GM04503 (cell line): ENCODE data around the gene POU3F3.

Experiments
- DNase-seq: peaks from one replicate; pipeline ENCODE4 v3.0.0-alpha.2; 2012; ENCODE audit warnings: low read depth

POU3F3 gene

DNA sequence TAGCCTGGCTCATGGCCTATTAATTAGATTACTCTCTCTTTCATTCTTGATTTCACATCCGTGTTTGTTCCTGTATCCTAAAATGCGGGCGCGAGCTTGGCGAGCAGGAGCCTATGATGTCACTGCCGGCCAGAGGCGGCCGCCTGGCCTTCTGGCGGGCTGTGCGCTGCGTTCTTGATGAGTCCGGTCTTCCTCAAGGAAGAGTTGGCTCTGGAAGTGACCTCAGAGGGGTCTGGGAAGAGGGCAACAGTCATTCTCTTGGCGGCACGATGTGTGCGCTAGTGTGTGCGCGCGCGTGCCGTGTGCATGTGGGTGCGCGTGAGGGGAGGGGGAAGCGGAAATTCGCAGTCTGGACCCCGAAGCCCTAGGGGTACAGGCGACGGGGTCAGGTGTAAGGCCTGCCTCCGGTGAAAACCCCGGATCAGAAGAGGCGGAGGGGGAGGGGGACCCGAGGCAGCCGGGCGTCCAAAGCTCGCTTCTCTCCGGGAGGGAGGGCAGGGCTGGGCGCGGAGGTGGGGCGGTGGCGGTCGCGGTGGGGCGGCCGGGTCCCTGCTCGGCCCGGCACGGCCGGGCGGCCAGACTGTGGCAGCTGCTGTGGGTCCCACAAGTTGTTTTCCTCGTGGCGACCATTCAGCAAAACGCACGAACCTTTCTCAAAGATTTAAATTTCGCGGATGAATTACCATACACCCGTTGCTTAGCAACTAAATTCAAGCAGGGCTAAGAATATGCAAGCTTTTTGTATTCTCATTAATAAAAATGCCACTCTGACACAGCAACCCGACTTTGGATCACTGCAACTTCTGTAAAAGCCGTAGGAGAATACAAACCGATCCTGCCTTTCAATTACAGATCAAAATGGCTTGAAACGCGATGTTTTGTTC lies 8.4 kb downstream of the POU3F3 start:
- DNase-seq, result no peak

DNA sequence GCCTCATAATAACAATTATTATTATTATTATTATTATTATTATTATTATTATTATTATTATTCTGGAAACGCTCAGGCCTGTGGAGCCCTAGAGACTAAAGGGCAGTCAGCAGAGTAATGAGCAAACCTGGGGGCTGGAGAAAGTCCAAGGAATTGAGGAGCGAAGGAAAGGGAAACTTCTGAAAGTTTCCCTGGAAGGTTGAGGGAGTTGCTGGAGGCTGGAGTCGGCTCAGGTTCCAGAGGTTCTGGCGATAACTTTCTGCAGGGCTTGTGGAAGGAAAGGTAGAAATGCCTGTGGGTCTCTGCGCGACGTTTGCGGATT lies 9.2 kb downstream of the POU3F3 start:
- no peak for DNase-seq

- no peak for DNase-seq
These were observed 9.8 kb downstream of the POU3F3 start for GRCh38 chr2:104863468-104864279.

GRCh38 chr2:104864280-104865095 lies 10.6 kb downstream of the POU3F3 start:
- DNase-seq, result no peak

DNA sequence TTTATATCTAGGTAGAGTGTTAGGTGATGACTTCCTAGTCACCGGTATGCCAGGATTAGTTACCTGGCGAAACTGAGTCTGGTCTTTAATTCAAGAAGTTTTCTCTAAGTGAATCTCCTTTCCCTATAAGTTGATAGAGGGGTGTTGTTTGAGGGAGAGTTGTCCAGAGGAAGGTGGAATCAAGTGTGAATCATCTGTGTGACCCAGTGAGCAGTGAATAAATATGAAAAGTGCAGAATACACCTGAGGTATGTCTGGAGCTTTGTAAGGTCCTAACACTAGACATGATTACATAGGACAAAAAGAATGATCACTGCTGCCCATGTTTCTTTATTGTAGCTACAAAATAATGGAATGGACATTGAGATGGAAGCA lies 11.2 kb downstream of the POU3F3 start:
- no peak for DNase-seq

DNA sequence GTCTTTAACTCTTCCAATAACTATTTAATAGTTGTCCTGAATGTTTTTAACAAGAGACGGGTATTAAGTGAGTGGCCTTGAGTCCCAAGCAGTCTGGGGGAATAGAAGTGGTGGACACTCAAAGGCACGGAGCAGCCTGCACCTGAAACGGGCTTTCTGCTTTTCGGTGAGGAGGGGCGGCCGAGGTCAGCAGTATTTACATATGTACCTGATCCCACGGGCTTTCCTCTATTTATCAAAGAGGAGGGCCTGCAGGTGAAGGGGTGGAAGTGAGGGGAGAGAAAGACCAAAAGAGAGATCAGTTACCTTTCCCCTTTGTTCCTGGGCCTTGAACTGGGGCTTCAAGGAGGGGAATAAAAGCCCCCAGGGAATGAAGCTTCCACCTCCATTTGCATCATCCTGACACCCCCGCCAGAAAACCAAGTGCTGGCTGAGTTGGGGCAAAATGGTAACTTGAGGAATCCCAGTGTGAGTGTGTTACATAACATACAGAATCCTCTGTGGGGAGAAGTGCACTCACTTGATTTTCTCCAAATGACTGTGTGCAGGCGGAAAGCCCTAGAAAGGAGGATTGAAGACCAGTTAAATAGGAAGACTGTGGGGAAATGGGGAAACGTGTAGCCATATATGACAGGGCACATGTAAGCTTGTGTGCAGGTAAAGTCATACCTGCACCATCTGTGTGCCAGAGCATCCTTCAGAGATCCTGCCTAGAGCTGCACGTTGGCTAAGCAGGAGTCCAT lies 12.4 kb downstream of the POU3F3 start:
- DNase-seq, result no peak

- no peak for DNase-seq
These were observed 13.2 kb downstream of the POU3F3 start for GRCh38 chr2:104866883-104867812.

DNA sequence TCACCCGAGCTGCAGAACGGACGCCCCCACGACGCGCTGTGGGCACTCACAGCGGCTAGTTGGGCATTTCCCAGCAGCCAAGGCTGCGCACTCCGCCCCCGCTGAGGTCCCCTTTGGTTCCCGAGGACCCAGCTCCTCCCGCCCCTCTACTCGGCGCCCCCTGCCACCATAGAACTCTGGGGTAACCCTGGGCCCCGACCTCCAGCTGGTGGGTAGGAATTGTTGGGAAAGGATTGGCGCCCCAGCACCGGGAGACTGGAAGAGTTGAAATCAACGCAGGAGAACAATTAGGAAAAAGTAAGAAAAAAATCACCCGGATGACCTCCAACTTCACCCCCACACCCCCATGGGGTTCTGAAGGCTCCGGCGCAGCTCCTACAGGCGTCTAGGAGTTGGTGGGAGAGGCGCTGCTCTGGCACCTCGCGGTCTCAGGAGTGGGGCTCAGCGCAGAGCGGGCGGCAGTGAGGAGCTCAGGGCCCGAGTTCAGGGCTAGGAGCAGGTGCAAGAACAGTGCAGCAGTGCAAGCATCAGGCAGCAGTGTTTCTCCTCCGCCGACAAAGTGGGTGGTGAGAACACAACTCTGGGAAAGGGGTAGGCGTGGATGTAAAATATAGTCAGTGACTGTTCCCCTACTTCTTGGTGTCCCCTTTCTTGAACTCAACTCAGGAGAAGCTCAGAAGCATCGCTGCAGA lies 14.0 kb downstream of the POU3F3 start:
- DNase-seq, result no peak

- DNase-seq, result no peak
These were observed 14.6 kb downstream of the POU3F3 start for GRCh38 chr2:104868505-104868866.

- no peak for DNase-seq
These were observed 16.4 kb downstream of the POU3F3 start for GRCh38 chr2:104870100-104870975.

- no peak for DNase-seq
These were observed 17.7 kb downstream of the POU3F3 start for GRCh38 chr2:104871649-104871971.

- no peak for DNase-seq
These were observed 18.3 kb downstream of the POU3F3 start for GRCh38 chr2:104871972-104872865.

DNA sequence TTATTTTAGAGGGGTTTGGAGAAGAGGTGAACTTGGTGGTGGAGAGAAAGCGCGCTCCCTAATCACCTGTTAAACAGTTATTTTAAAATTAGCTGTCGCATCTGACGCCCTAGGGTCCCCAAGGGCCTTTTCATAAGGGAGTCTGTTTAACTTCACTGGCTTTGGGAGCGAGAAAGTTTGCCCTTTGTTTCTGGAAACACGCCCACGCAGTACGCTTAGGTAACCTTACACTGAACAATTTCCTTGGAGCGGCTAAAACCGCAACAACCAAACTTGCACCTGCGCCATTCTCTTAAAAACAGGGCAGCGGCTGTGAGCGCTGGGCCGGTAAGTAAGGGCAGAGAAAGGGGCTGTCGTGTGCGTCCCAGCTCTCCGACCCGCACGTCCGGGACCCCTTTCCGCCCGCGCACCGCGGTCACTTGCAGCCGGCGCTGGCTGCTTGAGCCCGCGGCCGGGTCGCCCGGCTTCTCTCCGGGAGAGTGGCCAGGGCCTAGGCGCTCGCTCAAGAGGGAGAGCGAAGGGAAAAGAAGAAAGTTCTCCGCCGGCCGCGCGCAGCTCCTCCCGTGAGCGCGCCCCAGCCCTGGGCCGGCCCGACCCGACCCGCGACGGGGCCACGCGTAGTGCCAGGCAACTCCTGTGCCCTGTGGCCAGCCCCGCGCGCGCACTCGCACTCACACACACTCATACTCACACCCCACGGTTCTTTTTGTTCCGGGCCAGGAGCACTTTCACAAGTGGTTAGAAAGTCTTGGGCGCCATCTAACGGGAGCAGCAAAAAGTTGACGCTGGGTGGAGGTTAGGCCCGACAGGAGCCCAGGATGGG lies 19.2 kb downstream of the POU3F3 start:
- DNase-seq, result no peak

GRCh38 chr2:104873689-104874054 lies 19.8 kb downstream of the POU3F3 start:
- no peak for DNase-seq

- no peak for DNase-seq
These were observed 20.3 kb downstream of the POU3F3 start for GRCh38 chr2:104874230-104874629.

DNA sequence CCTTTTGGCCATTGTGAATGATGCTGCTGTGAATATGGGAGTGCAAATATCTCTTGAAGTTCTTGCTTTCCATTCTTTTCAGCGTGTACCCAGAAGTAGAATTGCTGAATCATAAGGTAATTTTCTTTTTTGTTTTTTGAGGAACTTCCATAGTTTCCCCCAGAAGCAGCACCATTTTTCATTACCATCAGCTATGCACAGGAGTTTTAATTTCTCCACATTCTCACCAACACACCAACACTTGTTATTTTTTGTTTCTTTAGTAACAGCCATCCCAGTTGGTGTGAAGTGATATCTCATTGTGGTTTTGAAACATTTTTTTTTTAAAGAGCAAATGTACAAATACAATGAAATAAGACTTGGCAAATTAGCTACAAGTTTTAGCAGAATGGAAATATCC lies 21.3 kb downstream of the POU3F3 start:
- DNase-seq, result no peak
